Natural killer cell (primary cell): ENCODE results near the gene SYNE3. TPM values are rescaled to one million over a fixed set of nuclear protein-coding genes. Genes with fewer than 3 reads are reported as not detected.
A peak's percentile ranks its signal among the peaks of the same experiment; 100 is the strongest.

Experiments used
- ATAC-seq, 3 donors: fragments of 150-1000 bp in 2 of 3; fragments of 200-7000 bp in 1 of 3; cut with Tn5 transposase; 1 replicate in 1 of 3; 2 replicates in 2 of 3; pipeline ENCODE4 v1.10.0; 2021; ENCODE audit warnings: mild to moderate bottlenecking in 2 of 3, moderate library complexity in 2 of 3
- DNase-seq, 2 donors: peaks; one replicate each; pipeline versions ENCODE4 v3.0.0 to v3.0.0-alpha.2; 2013 to 2021; ENCODE audit warnings: mixed read lengths in 1 of 2
- H3K27ac ChIP-seq: one replicate; pipeline ENCODE4 v1.5.1; 2013; ENCODE audit warnings: mild to moderate bottlenecking, low read length
- H3K27me3 ChIP-seq: one replicate; pipeline ENCODE4 v1.6.1; 2013; ENCODE audit warnings: low read length; ENCODE audit not compliant: control insufficient read depth, insufficient read depth
- H3K36me3 ChIP-seq: one replicate; pipeline ENCODE4 v1.6.1; 2013; ENCODE audit warnings: low read length; ENCODE audit not compliant: control insufficient read depth, insufficient read depth
- H3K4me1 ChIP-seq: one replicate; pipeline ENCODE4 v1.6.1; 2013; ENCODE audit warnings: low read length; ENCODE audit not compliant: control insufficient read depth, insufficient read depth
- H3K4me3 ChIP-seq: one replicate; pipeline ENCODE4 v1.5.1; 2013; ENCODE audit warnings: low read length
- H3K9me3 ChIP-seq: one replicate; pipeline ENCODE4 v1.6.1; 2013; ENCODE audit warnings: low read length; ENCODE audit not compliant: control insufficient read depth, insufficient read depth
- H3K27ac Mint-ChIP-seq, 2 donors: one replicate each; pipeline ENCODE4 v1.8.0; 2022; ENCODE audit warnings: mild to moderate bottlenecking in 2 of 2, mixed read lengths in 2 of 2, moderate library complexity in 1 of 2
- H3K27me3 Mint-ChIP-seq, 2 donors: one replicate each; pipeline ENCODE4 v1.8.0; 2022; ENCODE audit warnings: low read depth in 2 of 2, mixed read lengths in 2 of 2
- H3K36me3 Mint-ChIP-seq: one replicate; pipeline ENCODE4 v1.8.0; 2022; ENCODE audit warnings: mixed read lengths
- H3K4me1 Mint-ChIP-seq, 2 donors: one replicate each; pipeline ENCODE4 v1.8.0; 2022; ENCODE audit warnings: mixed read lengths in 2 of 2
- H3K4me3 Mint-ChIP-seq: one replicate; pipeline ENCODE4 v1.8.0; 2022; ENCODE audit warnings: mild to moderate bottlenecking, moderate library complexity, mixed read lengths
- H3K9me3 Mint-ChIP-seq, 2 donors: one replicate each; pipeline ENCODE4 v1.8.0; 2022; ENCODE audit warnings: mixed read lengths in 2 of 2
- WGBS: methylation state at CpG from one replicate; pipeline ENCODE4 v1.1.7; 2013; ENCODE audit warnings: missing lambda C conversion rate; ENCODE audit not compliant: insufficient coverage; 5-methylcytosine and 5-hydroxymethylcytosine counted together
- intact Hi-C: fragments of 100-400 bp; cut with micrococcal nuclease; formaldehyde crosslinking; loops from one replicate; pipeline ENCODE4 v1.14.2; 2022
- total RNA-seq, 4 donors: library from RNA; stranded (reverse); fragments of 120-200 nt in 1 of 4; gene quantifications; one replicate each; pipeline versions ENCODE4 v1.2.3 to v1.2.4, GENCODE V29; 2013 to 2022
- TF ChIP-seq, protein P1 (sequence below): fragments of 200-600 bp; IDR thresholded peaks from one replicate; pipeline ENCODE4 v1.8.0; 2022; ENCODE audit warnings: antibody characterized with exemption

Gene SYNE3
- total RNA-seq, 3 donors from 2014 or later (not counting 1 experiment from before 2014, with no cell fraction given): 10.6 to 17.3 (median 15.4) TPM

DNA sequence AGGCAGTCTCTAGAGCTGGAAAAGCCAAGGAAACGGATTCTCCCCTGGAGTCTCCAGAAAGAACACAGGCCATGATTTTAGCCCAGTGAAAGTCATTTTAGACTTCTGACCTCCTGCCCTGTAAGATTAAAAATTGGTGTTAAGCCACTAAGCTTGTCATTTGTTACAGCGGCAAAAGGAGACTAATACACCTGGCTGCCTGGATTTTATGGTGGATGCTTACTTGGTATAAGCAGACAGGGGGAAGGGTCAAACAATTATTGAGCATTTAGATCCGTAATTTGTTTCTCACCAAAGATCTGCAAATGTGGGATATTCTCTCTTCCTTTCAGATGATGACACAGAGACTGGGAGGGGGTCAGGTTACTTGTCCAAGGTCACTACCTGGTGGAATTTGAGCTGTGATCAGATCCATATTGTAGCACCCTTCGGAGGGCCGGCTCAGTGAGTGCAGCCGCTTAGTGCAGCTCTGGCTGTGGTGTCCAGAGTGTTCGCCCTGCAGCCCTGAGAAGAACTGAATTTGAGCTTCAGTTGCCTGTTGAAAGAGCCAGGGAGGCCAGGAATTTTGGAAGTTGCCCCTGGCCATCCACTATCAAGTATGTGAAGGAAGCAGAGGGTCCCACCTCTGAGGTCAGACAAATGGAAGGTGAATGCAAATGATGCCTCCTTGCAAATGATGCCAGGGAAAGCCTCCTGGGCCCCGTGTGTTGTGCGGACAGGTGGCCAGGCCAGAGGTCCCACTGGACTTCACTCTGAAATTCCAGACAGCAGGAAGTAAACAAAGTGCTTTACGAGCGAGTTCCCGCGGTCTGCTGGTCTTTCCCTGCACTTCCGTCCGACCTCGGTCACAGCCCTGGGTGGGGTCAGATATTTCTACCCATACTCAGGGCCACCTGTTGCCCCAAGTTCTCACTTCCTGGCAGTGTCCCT, 33.5 kb upstream of the SYNE3 start:
- Mint-ChIP-seq H3K4me1 (peaks cover 14% of the 10 kb centered on the region in 2 donors), H3K9me3 (no peaks in the 10 kb centered on the region)

DNA sequence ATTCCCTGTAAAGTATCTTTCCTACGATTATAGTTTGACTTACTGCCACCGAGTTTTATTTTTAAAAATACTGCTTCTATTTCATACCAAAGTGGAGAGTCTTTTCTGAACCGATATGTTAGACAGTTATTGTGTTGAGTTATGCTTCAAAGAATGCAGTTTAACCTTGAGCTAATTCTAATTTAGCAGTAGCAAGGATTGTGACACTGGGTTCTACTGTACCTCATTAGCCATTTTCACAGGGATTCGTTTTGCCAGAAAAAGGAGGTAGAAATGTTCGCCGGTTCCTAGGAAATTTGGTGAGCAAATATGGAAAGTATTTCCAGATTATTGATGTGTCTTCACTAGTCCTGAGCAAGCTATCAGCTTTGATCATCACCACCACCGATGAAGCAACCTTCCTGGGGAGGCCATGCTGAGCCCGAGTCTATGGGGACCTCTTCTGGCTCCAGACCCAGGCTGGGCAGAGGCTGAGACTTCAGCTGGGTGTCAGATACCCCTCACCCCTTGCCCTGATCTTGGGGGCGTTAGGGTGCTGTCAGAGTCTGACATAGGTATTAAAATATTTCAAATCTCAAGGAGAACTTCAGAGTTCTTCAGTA, 32.0 kb upstream of the SYNE3 start:
- Mint-ChIP-seq H3K4me1 (peaks cover 14% of the 10 kb centered on the region in 2 donors), H3K4me3 (no peak overlapping the region), H3K36me3 (no peaks in the 10 kb centered on the region), H3K27me3 (no peaks in the 10 kb centered on the region), H3K9me3 (no peaks in the 10 kb centered on the region), H3K27ac (no peak overlapping the region)
- no peak overlapping the region for H3K27ac ChIP-seq
- DNase-seq (no peak), ATAC-seq (no peak)
- TF ChIP-seq, protein P1, sequence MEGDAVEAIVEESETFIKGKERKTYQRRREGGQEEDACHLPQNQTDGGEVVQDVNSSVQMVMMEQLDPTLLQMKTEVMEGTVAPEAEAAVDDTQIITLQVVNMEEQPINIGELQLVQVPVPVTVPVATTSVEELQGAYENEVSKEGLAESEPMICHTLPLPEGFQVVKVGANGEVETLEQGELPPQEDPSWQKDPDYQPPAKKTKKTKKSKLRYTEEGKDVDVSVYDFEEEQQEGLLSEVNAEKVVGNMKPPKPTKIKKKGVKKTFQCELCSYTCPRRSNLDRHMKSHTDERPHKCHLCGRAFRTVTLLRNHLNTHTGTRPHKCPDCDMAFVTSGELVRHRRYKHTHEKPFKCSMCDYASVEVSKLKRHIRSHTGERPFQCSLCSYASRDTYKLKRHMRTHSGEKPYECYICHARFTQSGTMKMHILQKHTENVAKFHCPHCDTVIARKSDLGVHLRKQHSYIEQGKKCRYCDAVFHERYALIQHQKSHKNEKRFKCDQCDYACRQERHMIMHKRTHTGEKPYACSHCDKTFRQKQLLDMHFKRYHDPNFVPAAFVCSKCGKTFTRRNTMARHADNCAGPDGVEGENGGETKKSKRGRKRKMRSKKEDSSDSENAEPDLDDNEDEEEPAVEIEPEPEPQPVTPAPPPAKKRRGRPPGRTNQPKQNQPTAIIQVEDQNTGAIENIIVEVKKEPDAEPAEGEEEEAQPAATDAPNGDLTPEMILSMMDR: no peak
- peaks cover 15% of the 10 kb centered on the region for H3K4me1 ChIP-seq
- 91% methylated on average over 7 of the region's 9 CpGs for WGBS
- intact Hi-C loops: no loop called here
- peaks cover 8% of the 10 kb centered on the region for H3K36me3 ChIP-seq
- H3K4me3 ChIP-seq: no peak overlapping the region
- H3K9me3 ChIP-seq: no peaks in the 10 kb centered on the region
- H3K27me3 ChIP-seq: no peaks in the 10 kb centered on the region

More for the DNA sequence above, 33.5 kb upstream of the SYNE3 start:
- Histone ChIP-seq H3K9me3 (no peaks in the 10 kb centered on the region), H3K27ac (no peak overlapping the region), H3K27me3 (no peaks in the 10 kb centered on the region), H3K4me1 (peaks cover 15% of the 10 kb centered on the region), H3K36me3 (peaks cover 2% of the 10 kb centered on the region), H3K4me3 (no peak overlapping the region)
- Mint-ChIP-seq H3K27me3 (no peaks in the 10 kb centered on the region), H3K27ac (peak overlapping the region in 1 of 2 donors; percentile 26), H3K36me3 (no peaks in the 10 kb centered on the region), H3K4me3 (no peak overlapping the region)
- TF ChIP-seq, protein P1: no peak
- WGBS: 90% methylated on average over 16 of the region's 16 CpGs
- DNase-seq: no peak
- no peak for ATAC-seq
- intact Hi-C loops: no loop called here

DNA sequence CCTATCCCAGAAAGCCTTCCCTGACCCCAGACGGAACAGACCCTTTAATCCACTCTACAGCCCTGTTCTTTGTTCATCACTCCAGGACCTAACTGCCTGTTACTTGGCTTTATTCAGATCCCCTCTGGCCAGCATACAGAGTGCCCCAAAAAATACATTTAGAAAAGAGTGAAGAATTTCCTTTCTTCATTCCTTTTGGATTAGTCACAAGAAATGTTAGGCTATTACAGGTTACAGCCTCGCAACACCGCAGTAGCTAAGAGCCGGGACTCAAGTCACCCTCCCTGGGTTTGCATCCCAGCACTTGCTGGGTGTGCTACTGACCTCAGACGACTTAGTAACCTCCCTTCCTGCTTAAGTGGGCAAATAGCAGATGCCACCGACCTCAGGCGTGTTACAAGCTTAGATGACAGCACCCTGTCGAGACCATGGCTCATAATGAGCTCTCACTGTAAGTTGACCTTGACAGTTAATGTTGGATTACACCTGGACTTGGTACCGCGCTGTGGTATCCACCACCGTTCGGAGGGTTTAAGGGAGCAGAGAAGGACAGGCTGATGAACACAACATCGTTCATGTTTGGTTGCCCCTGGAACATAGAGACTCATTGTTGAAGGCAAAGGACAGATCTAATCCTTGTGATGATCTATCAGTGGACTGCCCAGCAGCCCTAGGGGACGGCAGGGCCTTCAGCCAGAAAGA, 31.3 kb upstream of the SYNE3 start:
- H3K9me3 ChIP-seq: no peaks in the 10 kb centered on the region
- intact Hi-C loops: no loop called here
- ATAC-seq (no peak), DNase-seq (no peak)
- H3K9me3 Mint-ChIP-seq: no peaks in the 10 kb centered on the region
- H3K4me1 ChIP-seq: peaks cover 15% of the 10 kb centered on the region
- no peak overlapping the region for H3K4me3 Mint-ChIP-seq
- 82% methylated on average over 14 of the region's 14 CpGs for WGBS
- TF ChIP-seq, protein P1: no peak
- H3K27me3 ChIP-seq: no peaks in the 10 kb centered on the region
- no peak overlapping the region for H3K27ac ChIP-seq
- peaks cover 14% of the 10 kb centered on the region in 2 donors for H3K4me1 Mint-ChIP-seq
- H3K27me3 Mint-ChIP-seq: no peaks in the 10 kb centered on the region
- H3K36me3 Mint-ChIP-seq: no peaks in the 10 kb centered on the region
- no peak overlapping the region for H3K4me3 ChIP-seq
- peak overlapping the region in 1 of 2 donors; percentile 52 for H3K27ac Mint-ChIP-seq
- peaks cover 8% of the 10 kb centered on the region for H3K36me3 ChIP-seq
